ENCODE measurements around the gene VPS52. TPM values are rescaled to one million over a fixed set of nuclear protein-coding genes. Genes with fewer than 3 reads are reported as not detected.

VPS52 gene
- total and polyA plus RNA-seq, 9 of the 15 experiments (the other 6 are each of a cell fraction or from before 2014, with no cell fraction given) = 24.4 to 103 (median 40.2) TPM

GRCh38 chr6:33254591-33254990 lies 17.1 kb downstream of the VPS52 start:
- Histone ChIP-seq H3K79me2 (ENCODE audit: control insufficient read depth, insufficient read depth, low read length) (no peaks in the 10 kb centered on the region), H4K20me1 (replicated peaks; ENCODE audit: control insufficient read depth, insufficient read depth, low read length) (no peaks in the 10 kb centered on the region), H3K27ac (ENCODE audit: extremely low read depth, low read depth, low read length) (no peak overlapping the region), H2AFZ (ENCODE audit: low read depth, low read length) (no peak overlapping the region), H3K27me3 (ENCODE audit: control insufficient read depth in 2 of 2, insufficient read depth in 2 of 2, low read length in 2 of 2) (no peaks in the 10 kb centered on the region), H3K9me3 (replicated peaks; ENCODE audit: control insufficient read depth, insufficient read depth, low read depth, low read length) (no peaks in the 10 kb centered on the region), H3K4me3 (no peak overlapping the region), H3K9me1 (ENCODE audit: control insufficient read depth, insufficient read depth, low read length) (no peaks in the 10 kb centered on the region), H3K36me3 (ENCODE audit: control insufficient read depth, insufficient read depth, low read length) (peaks cover 37% of the 10 kb centered on the region), H3K4me1 (replicated peaks in 1 of 2; ENCODE audit: control insufficient read depth in 2 of 2, insufficient read depth in 2 of 2, low read length in 2 of 2) (peaks cover 11 to 15% of the 10 kb centered on the region in 2 experiments; a peak in 4 of 5 replicates), H3K9ac (ENCODE audit: insufficient read depth in 1 of 2, low read depth in 2 of 2, low read length in 2 of 2) (no peak overlapping the region), H3K4me2 (ENCODE audit: insufficient read depth, low read length) (no peak overlapping the region)
- FAIRE-seq (no peak), DNase-seq (ENCODE audit: extremely low read depth in 1 of 4, low spot score in 3 of 4) (no peak), ATAC-seq (no peak)
- intact Hi-C loops (cut with micrococcal nuclease) (no loop called here), in situ Hi-C loops (cut with MboI) (no loop called here)
- CTCF ChIA-PET (ENCODE audit: low intra/inter-chr PET ratio) = no interaction called here
- BruUV-seq (replicated peaks) = no TSS peak
- TF ChIP-seq SAFB2 (IDR thresholded peaks at IDR 0.05; ENCODE audit: borderline replicate concordance, low read depth, low read length, severe bottlenecking) (no peak), CHD7 (IDR thresholded peaks at IDR 0.05; ENCODE audit: low read depth, low read length) (no peak), ZNF561 (CRISPR knock-in tag; conservative IDR thresholded peaks at IDR 0.05) (no peak), ZNF175 (CRISPR knock-in tag; IDR thresholded peaks at IDR 0.05; ENCODE audit: low read depth) (no peak), MTA1 (IDR thresholded peaks at IDR 0.05; ENCODE audit: borderline replicate concordance) (no peak), STAT5B (CRISPR knock-in tag; IDR thresholded peaks at IDR 0.05) (no peak), ZBTB49 (CRISPR knock-in tag; IDR thresholded peaks at IDR 0.05; ENCODE audit: borderline replicate concordance) (no peak), MECOM (CRISPR knock-in tag; IDR thresholded peaks at IDR 0.05) (no peak), SMARCC2 (IDR thresholded peaks at IDR 0.05; ENCODE audit: low read depth) (no peak)
- POLR2A ChIA-PET = interaction anchor here (0.7 to 1.4 kb wide), 3 partner anchors 11 to 17 kb away, joined by 3 to 7 read pairs (median 5); partner anchors contain the start of genes RPS18 and VPS52
- WGBS (ENCODE audit: insufficient coverage, low coverage, missing lambda C conversion rate) = 86% methylated on average over 4 of the region's 4 CpGs
